Measurements from ENCODE around the gene ALDH16A1. TPM values are rescaled to one million over a fixed set of nuclear protein-coding genes. Genes with fewer than 3 reads are reported as not detected.

The ALDH16A1 gene
- total and polyA plus RNA-seq, 2 donors (not counting 3 experiments of a cell fraction or from before 2014, with no cell fraction given), result 27.6 to 33.2 TPM

- H4K20me1 ChIP-seq (replicated peaks; ENCODE audit: control insufficient read depth, extremely low read depth, insufficient read depth, low read length), result no peaks in the 10 kb centered on the region
- intact Hi-C loops (cut with micrococcal nuclease) (no loop called here), dilution Hi-C loops (cut with MboI; ENCODE audit: extremely low pct_ligation_motif_present, low sequenced_read_pairs) (no loop called here)
- no peaks in the 10 kb centered on the region for H3K9me3 ChIP-seq (replicated peaks; ENCODE audit: control insufficient read depth, insufficient read depth, low read length)
- no peak overlapping the region for H3K9ac ChIP-seq (replicated peaks; ENCODE audit: extremely low read depth, insufficient read depth, low read length)
- no peak overlapping the region for H3K4me3 ChIP-seq (replicated peaks in 1 of 3; ENCODE audit: insufficient read depth in 1 of 3, low read depth in 1 of 3, low read length in 3 of 3)
- H3K4me2 ChIP-seq (ENCODE audit: insufficient read depth, low read length), result no peak overlapping the region
- H2AFZ ChIP-seq (ENCODE audit: low read depth, low read length), result no peak overlapping the region
- no peak overlapping the region for H3K27ac ChIP-seq (ENCODE audit: insufficient read depth, low read depth, low read length)
- DNase-seq (ENCODE audit: low read depth, low spot score) (peak; percentile 50), FAIRE-seq (peak; percentile 62)
- ChIA-PET POLR2A (no interaction called here), CTCF (interaction anchor here (1.2 kb wide), 1 partner anchor 22 kb away, joined by 4 read pairs; no protein-coding TSS in a partner anchor)
- peaks cover 60 to 81% of the 10 kb centered on the region in 2 experiments for H3K27me3 ChIP-seq (ENCODE audit: control insufficient read depth in 2 of 2, insufficient read depth in 2 of 2, low read length in 2 of 2)
- H3K36me3 ChIP-seq (ENCODE audit: control insufficient read depth in 2 of 2, extremely low read depth in 1 of 2, insufficient read depth in 2 of 2, low read length in 2 of 2), result no peaks in the 10 kb centered on the region
- H3K9me1 ChIP-seq (replicated peaks; ENCODE audit: control insufficient read depth, extremely low read depth, insufficient read depth, low read length), result no peaks in the 10 kb centered on the region
- no TSS peak for BruUV-seq (replicated peaks)
- H3K4me1 ChIP-seq (ENCODE audit: control insufficient read depth, extremely low read depth, insufficient read depth, low read length), result no peaks in the 10 kb centered on the region
- no peaks in the 10 kb centered on the region for H3K79me2 ChIP-seq (ENCODE audit: control insufficient read depth, insufficient read depth, low read length)
- TF ChIP-seq JUN (IDR thresholded peaks at IDR 0.05; ENCODE audit: borderline replicate concordance, insufficient read depth, insufficient read length, low read depth), result no peak
- TF ChIP-seq MAX (IDR thresholded peaks at IDR 0.05; ENCODE audit: insufficient read depth, insufficient read length), result no peak
- no peak for TF ChIP-seq POLR2AphosphoS5 (IDR thresholded peaks at IDR 0.05; ENCODE audit: insufficient read depth, low read depth, low read length)
- TF ChIP-seq FOS (IDR thresholded peaks at IDR 0.05; ENCODE audit: borderline replicate concordance, insufficient read depth, low read length), result no peak
- peak; percentile 83 for TF ChIP-seq EZH2 (IDR thresholded peaks at IDR 0.05; ENCODE audit: borderline replicate concordance, low read depth, low read length, severe bottlenecking)
- TF ChIP-seq MYC (IDR thresholded peaks at IDR 0.05; ENCODE audit: low read depth, low read length), result no peak
- no peak for TF ChIP-seq POLR2A (IDR thresholded peaks at IDR 0.05; ENCODE audit: low read depth, low read length)
These were observed 31.8 kb upstream of the ALDH16A1 start for GRCh38 chr19:49421039-49421877.

DNA sequence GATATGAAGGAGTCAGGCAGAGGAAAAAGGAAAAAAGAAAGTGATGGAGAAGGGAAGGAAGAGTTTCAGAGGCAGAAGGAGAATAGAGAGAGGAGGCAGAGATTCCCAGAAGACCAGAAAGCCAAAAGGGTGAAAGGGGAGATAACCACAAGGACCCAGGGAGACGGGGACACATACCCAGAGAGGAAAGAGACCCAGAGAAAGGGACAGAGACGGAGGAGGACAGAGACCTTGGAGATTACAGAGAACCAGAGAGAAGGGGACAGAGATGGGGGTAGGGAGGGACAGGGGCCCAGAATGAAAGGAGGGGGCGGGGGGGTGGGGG lies 31.2 kb upstream of the ALDH16A1 start:
- dilution Hi-C loops (cut with MboI; ENCODE audit: extremely low pct_ligation_motif_present, low sequenced_read_pairs) (no loop called here), intact Hi-C loops (cut with micrococcal nuclease) (no loop called here)
- Histone ChIP-seq H3K4me2 (ENCODE audit: insufficient read depth, low read length) (no peak overlapping the region), H2AFZ (ENCODE audit: low read depth, low read length) (no peak overlapping the region), H3K79me2 (ENCODE audit: control insufficient read depth, insufficient read depth, low read length) (no peaks in the 10 kb centered on the region), H3K27ac (ENCODE audit: insufficient read depth, low read depth, low read length) (no peak overlapping the region), H3K27me3 (ENCODE audit: control insufficient read depth in 2 of 2, insufficient read depth in 2 of 2, low read length in 2 of 2) (peaks cover 65 to 87% of the 10 kb centered on the region in 2 experiments), H3K4me1 (ENCODE audit: control insufficient read depth, extremely low read depth, insufficient read depth, low read length) (no peaks in the 10 kb centered on the region), H3K36me3 (ENCODE audit: control insufficient read depth in 2 of 2, extremely low read depth in 1 of 2, insufficient read depth in 2 of 2, low read length in 2 of 2) (no peaks in the 10 kb centered on the region), H3K9me1 (replicated peaks; ENCODE audit: control insufficient read depth, extremely low read depth, insufficient read depth, low read length) (no peaks in the 10 kb centered on the region), H3K9me3 (replicated peaks; ENCODE audit: control insufficient read depth, insufficient read depth, low read length) (no peaks in the 10 kb centered on the region), H4K20me1 (replicated peaks; ENCODE audit: control insufficient read depth, extremely low read depth, insufficient read depth, low read length) (no peaks in the 10 kb centered on the region), H3K4me3 (replicated peaks in 1 of 3; ENCODE audit: insufficient read depth in 1 of 3, low read depth in 1 of 3, low read length in 3 of 3) (no peak overlapping the region), H3K9ac (replicated peaks; ENCODE audit: extremely low read depth, insufficient read depth, low read length) (no peak overlapping the region)
- no peak for TF ChIP-seq MAX (IDR thresholded peaks at IDR 0.05; ENCODE audit: insufficient read depth, insufficient read length)
- no peak for TF ChIP-seq POLR2AphosphoS5 (IDR thresholded peaks at IDR 0.05; ENCODE audit: insufficient read depth, low read depth, low read length)
- no peak for TF ChIP-seq JUN (IDR thresholded peaks at IDR 0.05; ENCODE audit: borderline replicate concordance, insufficient read depth, insufficient read length, low read depth)
- no peak for TF ChIP-seq POLR2A (IDR thresholded peaks at IDR 0.05; ENCODE audit: low read depth, low read length)
- no peak for DNase-seq (ENCODE audit: low read depth, low spot score)
- POLR2A ChIA-PET, result no interaction called here
- BruUV-seq (replicated peaks), result no TSS peak
- no peak for FAIRE-seq
- CTCF ChIA-PET, result interaction anchor here (1.0 kb wide), 1 partner anchor 11 kb away, joined by 3 read pairs; no protein-coding TSS in a partner anchor
